ENCODE data around the gene DAAM1. TPM values are rescaled to one million over a fixed set of nuclear protein-coding genes. Genes with fewer than 3 reads are reported as not detected.

DAAM1 gene
- total and polyA plus RNA-seq, 2 donors (not counting 1 experiment from before 2014, with no cell fraction given) = 11.2 to 34.3 TPM

- H4K20me1 ChIP-seq (ENCODE audit: control insufficient read depth, insufficient read depth, low read length, poor library complexity, severe bottlenecking) = no peaks in the 10 kb centered on the region
- H3K9me3 Mint-ChIP-seq (ENCODE audit: insufficient read depth) = no peaks in the 10 kb centered on the region
- H2AFZ ChIP-seq (ENCODE audit: insufficient read depth, low read depth, low read length, poor library complexity, severe bottlenecking) = no peak overlapping the region
- H3K4me1 ChIP-seq (ENCODE audit: control insufficient read depth in 2 of 2, insufficient read depth in 2 of 2, low read length in 2 of 2) = no peaks in the 10 kb centered on the region
- no peaks in the 10 kb centered on the region for H3K27me3 ChIP-seq (replicated peaks in 1 of 4; ENCODE audit: control extremely low read depth in 1 of 4, control insufficient read depth in 3 of 4, insufficient read depth in 4 of 4, low read length in 3 of 4)
- no peaks in the 10 kb centered on the region for H3K79me2 ChIP-seq (ENCODE audit: control insufficient read depth, insufficient read depth, low read length)
- no peaks in the 10 kb centered on the region for H3K4me1 Mint-ChIP-seq
- POLR2A ChIA-PET = no interaction called here
- ATAC-seq (ENCODE audit: low read depth) = no peak
- 83% methylated on average over 1 of the region's 2 CpGs for WGBS (ENCODE audit: insufficient coverage)
- CTCF ChIA-PET = no interaction called here
- no peaks in the 10 kb centered on the region for H3K27me3 Mint-ChIP-seq
- no peak overlapping the region for H3K4me3 ChIP-seq (ENCODE audit: control extremely low read depth in 1 of 5, extremely low read depth in 1 of 5, insufficient read depth in 1 of 5, low read depth in 2 of 5, low read length in 4 of 5)
- H3K27ac Mint-ChIP-seq = no peak overlapping the region
- intact Hi-C loops (cut with micrococcal nuclease) = no loop called here
- no peak overlapping the region for H3K4me3 Mint-ChIP-seq
- no peak for DNase-seq
- no peak overlapping the region for H3K27ac ChIP-seq (ENCODE audit: low read length in 2 of 2)
- TF ChIP-seq EZH2 (IDR thresholded peaks at IDR 0.05; ENCODE audit: borderline replicate concordance, insufficient read depth, low read depth, low read length, poor library complexity, severe bottlenecking) (no peak), CTCF (IDR thresholded peaks at IDR 0.05) (no peak)
- no peak overlapping the region for H3K4me2 ChIP-seq (replicated peaks; ENCODE audit: low read depth, low read length, poor library complexity, severe bottlenecking)
- no peaks in the 10 kb centered on the region for H3K36me3 ChIP-seq (replicated peaks in 1 of 2; ENCODE audit: control extremely low read depth in 1 of 2, control insufficient read depth in 1 of 2, extremely low read depth in 1 of 2, insufficient read depth in 2 of 2, low read length in 1 of 2)
- H3K9ac ChIP-seq (ENCODE audit: low read length) = no peak overlapping the region
- H3K9me3 ChIP-seq (ENCODE audit: control extremely low read depth in 1 of 3, control insufficient read depth in 2 of 3, insufficient read depth in 1 of 3, low read length in 2 of 3) = no peaks in the 10 kb centered on the region
Observed at GRCh38 chr14:59391388-59391787, 202.9 kb downstream of the DAAM1 start.

- Histone ChIP-seq H3K4me2 (replicated peaks; ENCODE audit: low read depth, low read length, poor library complexity, severe bottlenecking) (no peak overlapping the region), H3K36me3 (replicated peaks in 1 of 2; ENCODE audit: control extremely low read depth in 1 of 2, control insufficient read depth in 1 of 2, extremely low read depth in 1 of 2, insufficient read depth in 2 of 2, low read length in 1 of 2) (no peaks in the 10 kb centered on the region), H3K4me3 (ENCODE audit: control extremely low read depth in 1 of 5, extremely low read depth in 1 of 5, insufficient read depth in 1 of 5, low read depth in 2 of 5, low read length in 4 of 5) (no peak overlapping the region), H3K79me2 (ENCODE audit: control insufficient read depth, insufficient read depth, low read length) (no peaks in the 10 kb centered on the region), H2AFZ (ENCODE audit: insufficient read depth, low read depth, low read length, poor library complexity, severe bottlenecking) (no peak overlapping the region), H4K20me1 (ENCODE audit: control insufficient read depth, insufficient read depth, low read length, poor library complexity, severe bottlenecking) (no peaks in the 10 kb centered on the region), H3K9ac (ENCODE audit: low read length) (no peak overlapping the region), H3K4me1 (ENCODE audit: control insufficient read depth in 2 of 2, insufficient read depth in 2 of 2, low read length in 2 of 2) (no peaks in the 10 kb centered on the region), H3K9me3 (ENCODE audit: control extremely low read depth in 1 of 3, control insufficient read depth in 2 of 3, insufficient read depth in 1 of 3, low read length in 2 of 3) (no peaks in the 10 kb centered on the region), H3K27ac (ENCODE audit: low read length in 2 of 2) (no peak overlapping the region), H3K27me3 (replicated peaks in 1 of 4; ENCODE audit: control extremely low read depth in 1 of 4, control insufficient read depth in 3 of 4, insufficient read depth in 4 of 4, low read length in 3 of 4) (no peaks in the 10 kb centered on the region)
- no peaks in the 10 kb centered on the region for H3K27me3 Mint-ChIP-seq
- H3K9me3 Mint-ChIP-seq (ENCODE audit: insufficient read depth) = no peaks in the 10 kb centered on the region
- POLR2A ChIA-PET = no interaction called here
- TF ChIP-seq CTCF (IDR thresholded peaks at IDR 0.05) (no peak), EZH2 (IDR thresholded peaks at IDR 0.05; ENCODE audit: borderline replicate concordance, insufficient read depth, low read depth, low read length, poor library complexity, severe bottlenecking) (no peak)
- no CpG with 5 or more reads among the region's 4 CpGs for WGBS (ENCODE audit: insufficient coverage)
- ATAC-seq (ENCODE audit: low read depth) = no peak
- intact Hi-C loops (cut with micrococcal nuclease) = no loop called here
- no peaks in the 10 kb centered on the region for H3K4me1 Mint-ChIP-seq
- no peak overlapping the region for H3K27ac Mint-ChIP-seq
- CTCF ChIA-PET = interaction anchor here (0.6 kb wide), 1 partner anchor 639 kb away, joined by 3 read pairs; no protein-coding TSS in a partner anchor
- no peak overlapping the region for H3K4me3 Mint-ChIP-seq
- DNase-seq = no peak
Observed at GRCh38 chr14:59394268-59394667, 205.8 kb downstream of the DAAM1 start.
